GM12878 (cell line): ENCODE data around the gene ASF1B. TPM values are rescaled to one million over a fixed set of nuclear protein-coding genes. Genes with fewer than 3 reads are reported as not detected.

Source experiments
- MAX ChIP-seq: IDR thresholded peaks from 2 replicates; pipeline ENCODE4 v1.6.1; 2012; ENCODE audit warnings: low read depth, low read length, improper control_type of control experiment
- MEF2A ChIP-seq: IDR thresholded peaks from 2 replicates; pipeline ENCODE4 v1.6.1; 2011; ENCODE audit warnings: low read depth, mild to moderate bottlenecking, low read length, moderate library complexity; ENCODE audit not compliant: insufficient read depth
- POU2F2 ChIP-seq: IDR thresholded peaks from 3 replicates; pipeline ENCODE4 v1.6.1; 2011; ENCODE audit warnings: low read depth, mild to moderate bottlenecking, low read length, borderline replicate concordance
- RELB ChIP-seq: fragments of 450-650 bp; IDR thresholded peaks from 2 replicates; pipeline ENCODE4 v1.6.1; 2017; ENCODE audit warnings: low read depth, mild to moderate bottlenecking, moderate library complexity
- RFX5 ChIP-seq: IDR thresholded peaks from 2 replicates; pipeline ENCODE4 v1.6.1; 2011; ENCODE audit warnings: low read depth, low read length, improper control_type of control experiment
- SMC3 ChIP-seq: IDR thresholded peaks from 2 replicates; pipeline ENCODE4 v1.6.1; 2011; ENCODE audit warnings: low read length, improper control_type of control experiment, borderline replicate concordance
- polyA plus RNA-seq, 11 experiments: library from polyadenylated mRNA; depleted of rRNA in 4 of 11; unstranded in 6 of 11; stranded (reverse) in 5 of 11; fragments of >200 nt; fragmentation: Nextera tagmentation in 4 of 11; fragmentation: Illumina TruSeq in 1 of 11; extraction: Ambion mirVana in 4 of 11; extraction: Trizol in 1 of 11; gene quantifications; 1 replicate in 1 of 11; 2 replicates in 10 of 11; pipeline versions ENCODE4 v1.2.1 to v1.2.3, GENCODE V29; 2011 to 2016; ENCODE audit warnings: inconsistent platforms in 2 of 11, missing spikeins in 2 of 11, low read depth in 1 of 11
- total RNA-seq, 4 experiments: library from RNA; depleted of rRNA in 3 of 4; stranded (reverse); fragments of >200 nt in 3 of 4; fragmentation: Illumina TruSeq in 1 of 4; extraction: Trizol in 1 of 4; gene quantifications; 2 replicates each; pipeline versions ENCODE4 v1.2.1 to v1.2.3, GENCODE V29; 2013 to 2021
- TF ChIP-seq, protein P1 (sequence below): IDR thresholded peaks from 2 replicates; pipeline ENCODE4 v1.6.1; 2012; ENCODE audit warnings: mild to moderate bottlenecking, low read depth, low read length

ASF1B gene
- total and polyA plus RNA-seq, 10 of the 15 experiments (the other 5 are each of a cell fraction or from before 2014, with no cell fraction given), result 10.4 to 217 (median 90.2) TPM

DNA sequence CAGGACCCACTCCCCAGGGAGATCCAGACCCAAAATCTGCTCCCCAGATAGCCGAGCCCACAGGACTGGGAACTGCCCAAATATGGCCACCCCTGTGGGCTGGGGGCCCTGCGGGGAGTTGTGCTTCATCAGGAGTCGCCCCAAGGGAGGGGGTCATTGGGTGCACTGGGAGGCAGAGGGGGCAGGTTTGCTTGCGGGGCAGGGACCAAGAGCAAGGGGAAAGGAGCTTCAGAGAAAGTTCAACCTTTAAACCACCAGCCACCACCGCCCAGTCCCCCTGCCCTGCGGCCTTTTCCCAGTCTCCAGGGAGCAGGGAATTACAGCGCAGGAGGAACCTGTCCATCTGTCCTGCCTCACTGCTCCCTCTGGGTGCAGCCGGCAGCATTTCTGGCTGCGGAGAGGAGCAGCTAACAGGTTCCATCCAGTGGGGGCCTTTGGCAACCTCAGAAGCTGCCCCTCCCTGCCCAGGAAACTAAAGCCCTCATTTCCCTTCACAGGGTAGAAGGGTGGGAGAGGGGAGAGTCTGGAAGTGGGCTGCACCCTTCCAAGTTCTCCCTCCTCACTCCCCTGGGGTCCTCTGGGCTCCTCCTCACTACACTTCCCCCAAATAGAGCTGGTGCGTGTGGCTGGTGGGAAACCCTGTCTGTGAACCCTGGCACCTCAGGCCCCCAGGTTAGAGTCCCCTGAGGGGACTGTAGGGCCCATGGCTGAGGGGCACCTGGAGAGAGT is 13.8 kb upstream of the ASF1B start (continued):
- TF ChIP-seq RFX5 (no peak), MEF2A (no peak), RELB (no peak), MAX (no peak), SMC3 (no peak), POU2F2 (no peak)
- TF ChIP-seq, protein P1, sequence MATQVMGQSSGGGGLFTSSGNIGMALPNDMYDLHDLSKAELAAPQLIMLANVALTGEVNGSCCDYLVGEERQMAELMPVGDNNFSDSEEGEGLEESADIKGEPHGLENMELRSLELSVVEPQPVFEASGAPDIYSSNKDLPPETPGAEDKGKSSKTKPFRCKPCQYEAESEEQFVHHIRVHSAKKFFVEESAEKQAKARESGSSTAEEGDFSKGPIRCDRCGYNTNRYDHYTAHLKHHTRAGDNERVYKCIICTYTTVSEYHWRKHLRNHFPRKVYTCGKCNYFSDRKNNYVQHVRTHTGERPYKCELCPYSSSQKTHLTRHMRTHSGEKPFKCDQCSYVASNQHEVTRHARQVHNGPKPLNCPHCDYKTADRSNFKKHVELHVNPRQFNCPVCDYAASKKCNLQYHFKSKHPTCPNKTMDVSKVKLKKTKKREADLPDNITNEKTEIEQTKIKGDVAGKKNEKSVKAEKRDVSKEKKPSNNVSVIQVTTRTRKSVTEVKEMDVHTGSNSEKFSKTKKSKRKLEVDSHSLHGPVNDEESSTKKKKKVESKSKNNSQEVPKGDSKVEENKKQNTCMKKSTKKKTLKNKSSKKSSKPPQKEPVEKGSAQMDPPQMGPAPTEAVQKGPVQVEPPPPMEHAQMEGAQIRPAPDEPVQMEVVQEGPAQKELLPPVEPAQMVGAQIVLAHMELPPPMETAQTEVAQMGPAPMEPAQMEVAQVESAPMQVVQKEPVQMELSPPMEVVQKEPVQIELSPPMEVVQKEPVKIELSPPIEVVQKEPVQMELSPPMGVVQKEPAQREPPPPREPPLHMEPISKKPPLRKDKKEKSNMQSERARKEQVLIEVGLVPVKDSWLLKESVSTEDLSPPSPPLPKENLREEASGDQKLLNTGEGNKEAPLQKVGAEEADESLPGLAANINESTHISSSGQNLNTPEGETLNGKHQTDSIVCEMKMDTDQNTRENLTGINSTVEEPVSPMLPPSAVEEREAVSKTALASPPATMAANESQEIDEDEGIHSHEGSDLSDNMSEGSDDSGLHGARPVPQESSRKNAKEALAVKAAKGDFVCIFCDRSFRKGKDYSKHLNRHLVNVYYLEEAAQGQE, result no peak
